COR-L47 (cell line): ENCODE results near the gene CELSR1.

Experiments
- DNase-seq: peaks from one replicate; lab custom pipeline; 2025; lab: John Stamatoyannopoulos, UW

Gene CELSR1

GRCh38 chr22:46376111-46376510 lies 161.3 kb downstream of the CELSR1 start:
- DNase-seq, result no peak

DNA sequence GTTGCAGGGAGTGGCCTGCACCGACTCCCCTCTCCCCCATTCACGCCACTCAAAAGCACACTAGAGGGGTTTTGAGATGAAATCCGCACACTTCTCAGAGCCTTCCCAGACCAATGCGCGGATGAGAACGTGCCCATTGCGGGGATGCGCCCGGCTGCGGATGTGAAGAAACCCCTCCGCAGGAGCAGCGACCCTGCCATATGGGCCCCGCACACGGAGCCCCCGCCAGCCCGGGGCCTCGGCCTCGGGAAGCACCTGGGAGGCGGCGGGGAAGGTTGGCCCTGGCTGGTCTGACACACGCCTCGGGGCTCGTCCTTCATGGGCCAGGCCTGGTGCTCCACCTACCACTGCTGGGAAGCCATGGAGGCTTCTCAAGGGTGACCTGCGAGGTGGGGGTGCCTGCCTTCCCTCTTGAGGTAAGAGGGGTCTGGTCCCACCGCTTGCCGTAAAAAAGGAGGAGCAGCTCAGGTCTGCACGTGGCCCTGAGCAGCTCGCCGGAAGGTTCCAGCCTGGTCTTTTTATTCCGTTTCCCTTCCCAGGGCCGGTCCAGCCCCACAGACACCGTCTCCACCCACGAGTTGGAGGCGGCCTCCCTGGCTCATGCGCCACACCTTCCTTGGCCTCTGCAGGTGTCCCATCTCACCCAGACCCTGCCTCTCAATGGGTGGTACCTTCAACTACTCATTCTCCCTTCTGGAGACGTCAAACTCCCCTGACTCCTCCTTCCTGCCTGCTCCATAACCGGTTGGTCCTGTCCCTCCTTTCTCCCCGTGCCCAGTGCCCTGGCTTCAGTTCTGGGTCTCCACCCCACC lies 162.6 kb downstream of the CELSR1 start:
- DNase-seq, result no peak

- DNase-seq, result no peak
Measured at GRCh38 chr22:46373921-46374662, 163.3 kb downstream of the CELSR1 start.

GRCh38 chr22:46373159-46373558 lies 164.3 kb downstream of the CELSR1 start:
- peak; percentile 46 for DNase-seq

DNA sequence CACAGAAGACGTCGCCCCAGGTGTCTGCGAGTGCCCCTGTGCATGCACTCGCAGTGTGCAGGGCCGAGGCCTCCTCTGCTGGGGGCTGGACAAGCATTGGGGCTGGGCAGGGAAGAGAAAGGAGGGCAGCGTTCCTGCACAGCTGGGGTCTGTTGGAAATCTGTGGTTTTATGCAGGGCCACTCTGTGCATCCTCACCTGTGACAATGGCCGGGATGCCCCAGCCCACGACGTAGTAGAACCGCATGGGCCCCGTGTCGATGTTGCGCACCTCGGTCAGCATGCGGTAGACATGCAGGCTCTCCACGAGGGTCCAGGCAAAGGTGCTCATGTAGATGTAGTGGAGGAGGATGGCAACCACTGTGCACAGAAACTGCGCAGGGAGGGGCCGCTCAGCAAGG lies 164.7 kb downstream of the CELSR1 start:
- DNase-seq, result no peak

GRCh38 chr22:46371623-46372226 lies 165.7 kb downstream of the CELSR1 start:
- DNase-seq, result no peak

DNA sequence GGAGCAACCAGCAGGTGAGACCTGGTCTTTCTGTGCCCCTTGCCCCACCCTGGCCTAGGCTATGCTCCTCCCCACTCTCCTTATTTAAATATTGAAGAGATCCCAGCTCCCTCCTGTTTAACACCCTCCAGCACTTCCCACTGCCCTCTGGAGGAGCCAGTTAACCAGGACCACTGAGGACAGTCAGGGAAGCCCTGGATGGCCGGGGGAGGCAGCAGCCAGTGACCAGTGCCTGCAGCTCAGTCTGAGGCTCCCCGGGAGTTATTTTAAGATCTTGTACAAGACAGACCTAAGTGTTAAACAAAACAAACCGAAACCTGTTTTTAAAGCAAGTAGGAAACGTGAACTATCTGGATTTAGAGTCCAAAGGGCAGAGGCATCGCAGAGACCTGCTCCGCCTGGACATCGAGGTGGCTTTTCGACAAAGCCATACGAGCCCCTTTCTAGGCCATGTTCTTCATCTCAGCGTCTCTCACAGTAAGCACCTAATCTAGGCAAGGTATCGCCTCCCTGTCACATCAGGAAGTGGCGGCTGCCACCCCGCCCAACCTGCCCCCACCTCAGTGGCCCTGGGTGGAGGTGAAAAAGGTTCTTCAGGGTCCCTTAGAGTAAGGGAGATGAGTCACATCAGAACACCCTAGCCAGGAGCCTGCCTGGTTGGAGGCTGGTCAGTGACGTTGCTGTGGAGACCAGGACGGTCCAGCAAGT lies 166.7 kb downstream of the CELSR1 start:
- DNase-seq, result no peak

DNA sequence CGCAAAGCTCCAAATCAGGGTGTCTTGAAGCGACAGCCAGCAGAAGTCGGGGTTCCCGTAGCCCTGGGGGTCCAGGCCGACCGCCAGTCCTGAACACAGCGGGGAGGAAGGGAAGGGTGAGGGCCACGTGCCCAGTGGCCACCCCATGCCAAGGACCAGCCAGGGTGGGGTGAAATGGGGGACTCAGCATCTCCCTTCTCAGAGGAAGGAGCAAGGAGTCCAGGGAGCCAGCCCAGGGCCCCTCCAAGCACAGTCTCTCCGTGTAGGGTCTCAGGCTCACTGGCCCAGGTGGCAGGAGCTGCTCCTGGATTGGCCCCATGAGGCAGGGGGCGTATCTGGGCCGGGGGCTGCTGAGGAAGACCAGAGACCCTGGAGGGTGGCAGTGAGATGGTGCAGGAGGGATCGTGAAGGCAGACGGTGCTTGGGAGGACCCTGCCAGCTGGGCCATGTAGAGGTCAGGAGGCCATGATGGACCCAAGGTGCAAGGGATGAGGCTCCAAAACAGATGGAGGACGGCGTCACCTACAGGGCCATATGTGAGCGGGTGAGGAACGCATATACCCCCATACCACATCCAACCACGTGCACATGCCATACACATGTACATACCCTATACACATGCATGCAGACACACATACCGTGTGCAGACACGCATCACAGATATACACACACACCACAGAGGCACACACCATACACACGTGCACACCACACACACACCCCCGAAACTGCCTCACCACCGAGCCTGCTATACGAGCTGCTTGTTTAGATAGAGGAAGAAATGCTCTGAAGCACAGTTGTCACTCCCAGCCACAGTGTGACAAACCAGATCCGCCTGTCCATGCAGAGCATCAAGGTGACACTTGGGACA lies 167.5 kb downstream of the CELSR1 start:
- no peak for DNase-seq

- no peak for DNase-seq
Measured at GRCh38 chr22:46368871-46369715, 168.3 kb downstream of the CELSR1 start.

GRCh38 chr22:46368422-46368821 lies 169.0 kb downstream of the CELSR1 start:
- DNase-seq, result no peak

GRCh38 chr22:46367707-46368191 lies 169.7 kb downstream of the CELSR1 start:
- DNase-seq, result peak; percentile 62

- DNase-seq, result no peak
Measured at GRCh38 chr22:46366801-46367706, 170.4 kb downstream of the CELSR1 start.

GRCh38 chr22:46366327-46366731 lies 171.1 kb downstream of the CELSR1 start:
- DNase-seq, result no peak

GRCh38 chr22:46365166-46365624 lies 172.2 kb downstream of the CELSR1 start:
- DNase-seq, result no peak

DNA sequence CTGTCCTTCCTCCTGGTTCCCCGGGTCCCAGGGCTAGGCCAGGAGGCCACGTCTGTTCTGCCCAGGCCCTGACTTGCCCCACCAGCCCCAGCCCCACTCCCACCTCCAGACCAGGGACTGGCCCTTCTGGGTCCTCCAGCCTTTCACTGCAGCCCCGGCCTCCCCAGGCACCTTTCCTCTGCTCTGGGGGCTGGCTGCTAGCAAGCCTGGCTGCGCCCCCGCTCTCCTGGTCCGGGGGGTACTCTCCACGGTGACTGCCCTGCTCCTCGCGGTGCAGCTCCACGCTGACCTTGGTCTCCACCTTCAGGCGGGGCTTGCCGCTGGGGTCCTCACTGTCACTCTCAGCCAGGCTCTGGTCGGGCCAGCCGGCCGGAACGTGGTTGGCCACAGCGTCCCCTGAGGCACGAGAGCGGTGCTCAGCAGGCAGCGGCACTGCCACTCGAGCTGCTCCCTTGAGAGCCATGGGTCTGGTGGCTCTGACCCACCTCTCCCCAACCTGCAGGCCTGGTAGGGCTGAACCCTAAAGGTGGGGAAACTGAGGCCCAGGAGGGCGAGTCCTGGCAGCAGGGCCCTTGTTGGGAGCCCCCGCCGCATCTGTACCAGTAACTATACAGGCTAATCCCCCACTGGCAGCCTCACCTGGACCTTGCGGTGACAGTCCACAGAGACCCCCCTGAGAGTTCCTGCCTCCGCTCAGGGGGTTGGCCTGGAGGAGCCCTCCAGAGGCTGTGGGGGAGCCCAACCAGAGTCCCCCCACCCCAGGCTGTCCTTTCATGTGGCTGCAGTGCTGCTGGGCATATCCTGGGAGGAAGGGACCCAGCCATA lies 172.9 kb downstream of the CELSR1 start:
- DNase-seq, result no peak

GRCh38 chr22:46363611-46364321 lies 173.7 kb downstream of the CELSR1 start:
- DNase-seq, result no peak

DNA sequence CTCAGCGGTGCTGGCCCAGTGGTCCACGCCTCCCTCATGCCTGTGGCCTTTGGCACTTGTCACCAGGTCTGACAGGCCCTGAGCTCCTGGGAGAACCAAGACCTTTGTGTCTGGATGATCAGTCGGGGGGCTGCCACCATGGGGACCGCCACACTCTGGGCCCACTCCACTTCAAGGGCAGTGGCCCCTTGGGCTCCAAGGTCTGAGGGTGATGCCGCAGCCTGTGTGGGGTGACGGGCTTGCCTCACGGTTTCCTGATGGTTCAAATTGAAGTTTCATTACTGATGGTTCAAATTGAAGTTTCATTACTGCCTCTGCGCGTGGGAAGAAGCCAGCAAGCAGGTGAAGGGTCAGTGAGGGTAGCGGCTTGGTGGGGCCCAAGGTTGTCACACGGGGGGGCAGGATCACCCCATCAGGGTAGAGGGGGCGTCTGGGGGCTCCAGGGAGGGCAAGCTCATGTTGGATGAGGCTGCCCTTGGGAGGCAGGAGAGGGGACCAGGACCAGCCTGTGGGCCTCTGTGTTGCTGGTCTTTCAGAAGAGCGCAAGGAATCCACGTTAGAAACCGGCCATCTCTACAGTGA lies 174.4 kb downstream of the CELSR1 start:
- DNase-seq, result no peak
